ENCODE data around the gene TLN1. TPM values are rescaled to one million over a fixed set of nuclear protein-coding genes. Genes with fewer than 3 reads are reported as not detected.

TLN1 gene
- total RNA-seq, 1 experiment from 2014 or later: 109 TPM

DNA sequence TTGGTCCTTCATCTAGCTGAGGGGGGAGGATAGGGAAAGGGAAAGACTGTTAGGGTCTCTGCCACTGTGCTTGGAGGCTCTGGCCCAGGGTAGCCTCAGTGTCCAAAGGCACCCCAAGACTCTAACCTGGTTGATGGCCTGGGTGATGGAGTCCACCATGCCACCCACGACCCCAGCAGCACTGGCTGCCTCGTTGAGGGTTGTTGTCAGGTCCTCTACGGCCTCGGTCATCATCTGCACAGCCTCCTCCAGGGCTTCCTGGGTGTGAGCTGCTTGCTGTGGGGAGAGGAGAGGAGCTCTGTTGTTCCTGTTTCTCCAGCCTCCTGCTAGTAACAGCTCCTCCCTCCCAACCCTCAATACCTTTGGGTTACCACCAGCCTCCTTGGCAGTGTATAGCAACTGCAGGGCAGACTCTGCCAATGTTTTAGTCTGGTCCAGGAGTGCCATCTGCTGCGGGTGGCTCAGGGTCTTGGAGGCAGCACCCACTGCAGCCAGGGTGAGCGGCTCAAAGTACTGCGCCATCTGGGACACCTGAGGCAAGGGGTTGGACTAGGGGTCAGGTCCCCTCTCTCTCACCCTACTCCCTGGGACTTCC, 26.1 kb downstream of the TLN1 start:
- H3K4me1 Mint-ChIP-seq: no peaks in the 10 kb centered on the region
- H3K27me3 Mint-ChIP-seq (ENCODE audit: low read depth): no peaks in the 10 kb centered on the region
- ATAC-seq (no peak), DNase-seq (ENCODE audit: low spot score) (no peak)
- TF ChIP-seq FOXP1 (CRISPR knock-in tag; IDR thresholded peaks at IDR 0.05; ENCODE audit: borderline replicate concordance) (no peak), TP53 (CRISPR knock-in tag; IDR thresholded peaks at IDR 0.05) (no peak), ZNF121 (CRISPR knock-in tag; IDR thresholded peaks at IDR 0.05) (no peak), GABPB1 (CRISPR knock-in tag; IDR thresholded peaks at IDR 0.05) (no peak), EMX1 (CRISPR knock-in tag; IDR thresholded peaks at IDR 0.05) (no peak)
- TF ChIP-seq, protein P1, sequence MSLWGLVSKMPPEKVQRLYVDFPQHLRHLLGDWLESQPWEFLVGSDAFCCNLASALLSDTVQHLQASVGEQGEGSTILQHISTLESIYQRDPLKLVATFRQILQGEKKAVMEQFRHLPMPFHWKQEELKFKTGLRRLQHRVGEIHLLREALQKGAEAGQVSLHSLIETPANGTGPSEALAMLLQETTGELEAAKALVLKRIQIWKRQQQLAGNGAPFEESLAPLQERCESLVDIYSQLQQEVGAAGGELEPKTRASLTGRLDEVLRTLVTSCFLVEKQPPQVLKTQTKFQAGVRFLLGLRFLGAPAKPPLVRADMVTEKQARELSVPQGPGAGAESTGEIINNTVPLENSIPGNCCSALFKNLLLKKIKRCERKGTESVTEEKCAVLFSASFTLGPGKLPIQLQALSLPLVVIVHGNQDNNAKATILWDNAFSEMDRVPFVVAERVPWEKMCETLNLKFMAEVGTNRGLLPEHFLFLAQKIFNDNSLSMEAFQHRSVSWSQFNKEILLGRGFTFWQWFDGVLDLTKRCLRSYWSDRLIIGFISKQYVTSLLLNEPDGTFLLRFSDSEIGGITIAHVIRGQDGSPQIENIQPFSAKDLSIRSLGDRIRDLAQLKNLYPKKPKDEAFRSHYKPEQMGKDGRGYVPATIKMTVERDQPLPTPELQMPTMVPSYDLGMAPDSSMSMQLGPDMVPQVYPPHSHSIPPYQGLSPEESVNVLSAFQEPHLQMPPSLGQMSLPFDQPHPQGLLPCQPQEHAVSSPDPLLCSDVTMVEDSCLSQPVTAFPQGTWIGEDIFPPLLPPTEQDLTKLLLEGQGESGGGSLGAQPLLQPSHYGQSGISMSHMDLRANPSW (CRISPR knock-in tag; conservative IDR thresholded peaks at IDR 0.05; ENCODE audit: low read depth): no peak
- H3K36me3 Mint-ChIP-seq: peaks cover 72% of the 10 kb centered on the region
- CTCF ChIA-PET: interaction anchor here (2.5 kb wide), 1 partner anchor 10 kb away, joined by 14 read pairs; no protein-coding TSS in a partner anchor
- H3K4me3 Mint-ChIP-seq: no peak overlapping the region
- no peak overlapping the region for H3K27ac Mint-ChIP-seq
- POLR2A ChIA-PET: no interaction called here
- no peaks in the 10 kb centered on the region for H3K9me3 Mint-ChIP-seq

DNA sequence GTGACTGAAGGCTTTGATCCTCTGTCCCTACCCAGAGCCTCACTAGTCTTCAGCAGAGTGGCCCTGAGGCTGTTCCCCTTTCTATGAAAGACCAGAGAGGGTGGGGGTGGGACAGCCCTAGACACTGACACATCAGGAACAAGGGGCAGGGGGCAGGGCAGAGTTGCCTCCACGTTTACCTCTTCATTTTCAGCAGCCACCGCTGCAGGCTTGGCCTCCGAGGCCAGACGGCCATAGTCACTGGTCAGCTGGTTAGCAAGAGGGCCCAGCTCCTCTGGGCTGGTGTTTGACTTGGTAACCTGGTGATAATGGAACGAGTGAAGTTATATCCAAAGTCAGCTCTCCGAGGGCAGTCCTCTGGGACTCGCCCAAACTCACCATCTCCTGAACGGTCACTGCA, 26.6 kb downstream of the TLN1 start:
- peaks cover 67% of the 10 kb centered on the region for H3K36me3 Mint-ChIP-seq
- H3K4me1 Mint-ChIP-seq: no peaks in the 10 kb centered on the region
- ATAC-seq: no peak
- DNase-seq (ENCODE audit: low spot score): no peak
- POLR2A ChIA-PET: interaction anchor here (0.6 kb wide), 1 partner anchor 41 kb away, joined by 3 read pairs; the partner anchor contains the start of gene ARHGEF39
- H3K27me3 Mint-ChIP-seq (ENCODE audit: low read depth): no peaks in the 10 kb centered on the region
- CTCF ChIA-PET: interaction anchor here (2.5 kb wide), 1 partner anchor 9 kb away, joined by 14 read pairs; no protein-coding TSS in a partner anchor
- H3K9me3 Mint-ChIP-seq: no peaks in the 10 kb centered on the region
- H3K4me3 Mint-ChIP-seq: no peak overlapping the region
- TF ChIP-seq ATF1 (CRISPR knock-in tag; IDR thresholded peaks at IDR 0.05) (no peak), KAT7 (CRISPR knock-in tag; IDR thresholded peaks at IDR 0.05; ENCODE audit: borderline replicate concordance) (no peak), RORB (CRISPR knock-in tag; IDR thresholded peaks at IDR 0.05) (no peak)
- TF ChIP-seq, protein P2, sequence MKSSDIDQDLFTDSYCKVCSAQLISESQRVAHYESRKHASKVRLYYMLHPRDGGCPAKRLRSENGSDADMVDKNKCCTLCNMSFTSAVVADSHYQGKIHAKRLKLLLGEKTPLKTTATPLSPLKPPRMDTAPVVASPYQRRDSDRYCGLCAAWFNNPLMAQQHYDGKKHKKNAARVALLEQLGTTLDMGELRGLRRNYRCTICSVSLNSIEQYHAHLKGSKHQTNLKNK (CRISPR knock-in tag; IDR thresholded peaks at IDR 0.05): no peak
- no peak overlapping the region for H3K27ac Mint-ChIP-seq

DNA sequence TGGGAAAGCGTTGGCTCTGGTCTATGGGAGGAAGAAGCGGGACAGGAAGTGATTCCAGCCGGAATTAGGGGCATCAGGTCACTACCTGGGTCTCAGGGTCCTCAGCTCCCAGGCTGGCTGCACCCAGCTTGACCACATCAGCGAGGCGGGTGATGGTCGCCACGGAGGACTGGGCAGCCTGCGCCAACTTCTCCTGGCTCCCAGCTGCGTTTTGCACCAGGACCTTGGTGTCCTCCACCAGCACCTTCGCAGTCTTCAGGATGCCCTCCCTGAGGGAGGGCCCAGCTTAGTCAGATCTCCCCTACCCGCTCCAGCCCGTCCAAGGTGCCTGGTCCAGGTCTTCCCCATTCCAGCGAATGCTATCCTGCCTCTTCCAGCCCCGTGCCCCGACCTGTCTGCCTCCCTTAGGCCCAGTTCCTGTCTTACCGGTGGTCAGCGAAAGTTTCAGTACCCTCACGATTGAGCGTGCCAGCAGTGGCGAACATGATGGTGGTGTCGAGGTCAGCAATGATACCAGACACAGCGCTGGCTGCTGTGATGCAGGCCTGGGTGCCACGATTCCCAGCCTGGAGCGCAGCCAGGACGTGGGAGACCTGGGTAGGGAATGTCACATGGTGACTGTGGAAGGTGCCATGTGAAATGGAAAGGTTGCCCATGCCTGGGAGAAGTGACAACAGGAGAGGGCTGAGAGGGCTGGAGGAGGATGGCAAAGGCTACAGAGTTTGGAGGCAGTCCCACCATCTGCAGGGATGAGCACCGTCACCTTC, 27.9 kb downstream of the TLN1 start:
- Mint-ChIP-seq H3K27me3 (ENCODE audit: low read depth) (no peaks in the 10 kb centered on the region), H3K36me3 (peaks cover 60% of the 10 kb centered on the region), H3K4me1 (no peaks in the 10 kb centered on the region), H3K27ac (no peak overlapping the region), H3K9me3 (no peaks in the 10 kb centered on the region), H3K4me3 (no peak overlapping the region)
- CTCF ChIA-PET: interaction anchor here (2.5 kb wide), 1 partner anchor 8 kb away, joined by 14 read pairs; no protein-coding TSS in a partner anchor
- POLR2A ChIA-PET: no interaction called here
- DNase-seq (ENCODE audit: low spot score) (no peak), ATAC-seq (no peak)
- TF ChIP-seq GRHL2 (CRISPR knock-in tag; IDR thresholded peaks at IDR 0.05; ENCODE audit: insufficient replicate concordance, severe bottlenecking) (no peak), NFE2L1 (CRISPR knock-in tag; IDR thresholded peaks at IDR 0.05) (no peak), ATF1 (CRISPR knock-in tag; IDR thresholded peaks at IDR 0.05) (no peak), ELF4 (CRISPR knock-in tag; IDR thresholded peaks at IDR 0.05; ENCODE audit: low read depth) (no peak), HMGA2 (CRISPR knock-in tag; IDR thresholded peaks at IDR 0.05) (no peak), NFYB (CRISPR knock-in tag; conservative IDR thresholded peaks at IDR 0.05; ENCODE audit: low read depth) (no peak), GTF2I (CRISPR knock-in tag; conservative IDR thresholded peaks at IDR 0.05) (no peak), TCF7 (CRISPR knock-in tag; IDR thresholded peaks at IDR 0.05; ENCODE audit: low read depth) (no peak)
- TF ChIP-seq, protein P3, sequence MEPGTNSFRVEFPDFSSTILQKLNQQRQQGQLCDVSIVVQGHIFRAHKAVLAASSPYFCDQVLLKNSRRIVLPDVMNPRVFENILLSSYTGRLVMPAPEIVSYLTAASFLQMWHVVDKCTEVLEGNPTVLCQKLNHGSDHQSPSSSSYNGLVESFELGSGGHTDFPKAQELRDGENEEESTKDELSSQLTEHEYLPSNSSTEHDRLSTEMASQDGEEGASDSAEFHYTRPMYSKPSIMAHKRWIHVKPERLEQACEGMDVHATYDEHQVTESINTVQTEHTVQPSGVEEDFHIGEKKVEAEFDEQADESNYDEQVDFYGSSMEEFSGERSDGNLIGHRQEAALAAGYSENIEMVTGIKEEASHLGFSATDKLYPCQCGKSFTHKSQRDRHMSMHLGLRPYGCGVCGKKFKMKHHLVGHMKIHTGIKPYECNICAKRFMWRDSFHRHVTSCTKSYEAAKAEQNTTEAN (CRISPR knock-in tag; IDR thresholded peaks at IDR 0.05): no peak
- TF ChIP-seq, protein P4, sequence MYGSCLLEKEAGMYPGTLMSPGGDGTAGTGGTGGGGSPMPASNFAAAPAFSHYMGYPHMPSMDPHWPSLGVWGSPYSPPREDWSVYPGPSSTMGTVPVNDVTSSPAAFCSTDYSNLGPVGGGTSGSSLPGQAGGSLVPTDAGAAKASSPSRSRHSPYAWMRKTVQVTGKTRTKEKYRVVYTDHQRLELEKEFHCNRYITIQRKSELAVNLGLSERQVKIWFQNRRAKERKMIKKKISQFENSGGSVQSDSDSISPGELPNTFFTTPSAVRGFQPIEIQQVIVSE (CRISPR knock-in tag; IDR thresholded peaks at IDR 0.05; ENCODE audit: borderline replicate concordance): no peak
- TF ChIP-seq, protein P5, sequence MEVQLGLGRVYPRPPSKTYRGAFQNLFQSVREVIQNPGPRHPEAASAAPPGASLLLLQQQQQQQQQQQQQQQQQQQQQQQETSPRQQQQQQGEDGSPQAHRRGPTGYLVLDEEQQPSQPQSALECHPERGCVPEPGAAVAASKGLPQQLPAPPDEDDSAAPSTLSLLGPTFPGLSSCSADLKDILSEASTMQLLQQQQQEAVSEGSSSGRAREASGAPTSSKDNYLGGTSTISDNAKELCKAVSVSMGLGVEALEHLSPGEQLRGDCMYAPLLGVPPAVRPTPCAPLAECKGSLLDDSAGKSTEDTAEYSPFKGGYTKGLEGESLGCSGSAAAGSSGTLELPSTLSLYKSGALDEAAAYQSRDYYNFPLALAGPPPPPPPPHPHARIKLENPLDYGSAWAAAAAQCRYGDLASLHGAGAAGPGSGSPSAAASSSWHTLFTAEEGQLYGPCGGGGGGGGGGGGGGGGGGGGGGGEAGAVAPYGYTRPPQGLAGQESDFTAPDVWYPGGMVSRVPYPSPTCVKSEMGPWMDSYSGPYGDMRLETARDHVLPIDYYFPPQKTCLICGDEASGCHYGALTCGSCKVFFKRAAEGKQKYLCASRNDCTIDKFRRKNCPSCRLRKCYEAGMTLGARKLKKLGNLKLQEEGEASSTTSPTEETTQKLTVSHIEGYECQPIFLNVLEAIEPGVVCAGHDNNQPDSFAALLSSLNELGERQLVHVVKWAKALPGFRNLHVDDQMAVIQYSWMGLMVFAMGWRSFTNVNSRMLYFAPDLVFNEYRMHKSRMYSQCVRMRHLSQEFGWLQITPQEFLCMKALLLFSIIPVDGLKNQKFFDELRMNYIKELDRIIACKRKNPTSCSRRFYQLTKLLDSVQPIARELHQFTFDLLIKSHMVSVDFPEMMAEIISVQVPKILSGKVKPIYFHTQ (CRISPR knock-in tag; IDR thresholded peaks at IDR 0.05): no peak
- TF ChIP-seq, protein P6, sequence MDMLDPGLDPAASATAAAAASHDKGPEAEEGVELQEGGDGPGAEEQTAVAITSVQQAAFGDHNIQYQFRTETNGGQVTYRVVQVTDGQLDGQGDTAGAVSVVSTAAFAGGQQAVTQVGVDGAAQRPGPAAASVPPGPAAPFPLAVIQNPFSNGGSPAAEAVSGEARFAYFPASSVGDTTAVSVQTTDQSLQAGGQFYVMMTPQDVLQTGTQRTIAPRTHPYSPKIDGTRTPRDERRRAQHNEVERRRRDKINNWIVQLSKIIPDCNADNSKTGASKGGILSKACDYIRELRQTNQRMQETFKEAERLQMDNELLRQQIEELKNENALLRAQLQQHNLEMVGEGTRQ (CRISPR knock-in tag; IDR thresholded peaks at IDR 0.05): no peak

Data from WTC11 (cell line).